Parathyroid adenoma (tissue), 2 donors: ENCODE data around the gene SSR2.
A peak's percentile ranks its signal among the peaks of the same experiment; 100 is the strongest.

Experiments
- H2AFZ ChIP-seq: fragments of 300-600 bp; sonication (generic); one replicate; pipeline ENCODE4 v1.7.0; 2017; ENCODE audit warnings: antibody characterized with exemption, mild to moderate bottlenecking
- H3K27ac ChIP-seq: fragments of 300-600 bp; sonication (generic); one replicate; pipeline ENCODE4 v1.7.0; 2017
- H3K27me3 ChIP-seq: fragments of 300-600 bp; sonication (generic); one replicate; pipeline ENCODE4 v1.7.0; 2017; ENCODE audit warnings: low read length; ENCODE audit not compliant: control insufficient read depth, insufficient read depth
- H3K36me3 ChIP-seq: fragments of 300-600 bp; sonication (generic); one replicate; pipeline ENCODE4 v1.7.0; 2017; ENCODE audit warnings: low read length; ENCODE audit not compliant: control insufficient read depth, insufficient read depth
- H3K4me1 ChIP-seq: fragments of 300-600 bp; sonication (generic); one replicate; pipeline ENCODE4 v1.7.0; 2017; ENCODE audit warnings: control low read depth
- H3K4me2 ChIP-seq: fragments of 300-600 bp; sonication (generic); one replicate; pipeline ENCODE4 v1.7.0; 2017; ENCODE audit warnings: low read length
- H3K4me3 ChIP-seq: fragments of 300-600 bp; sonication (generic); one replicate; pipeline ENCODE4 v1.7.0; 2017; ENCODE audit warnings: low read depth, low read length
- H3K79me2 ChIP-seq: fragments of 300-600 bp; sonication (generic); one replicate; pipeline ENCODE4 v1.7.0; 2017; ENCODE audit warnings: control low read depth
- H3K9ac ChIP-seq: fragments of 300-600 bp; sonication (generic); one replicate; pipeline ENCODE4 v1.7.0; 2017; ENCODE audit warnings: mild to moderate bottlenecking
- H3K9me3 ChIP-seq: fragments of 300-600 bp; sonication (generic); one replicate; pipeline ENCODE4 v1.7.0; 2017; ENCODE audit warnings: low read length; ENCODE audit not compliant: control insufficient read depth
- CTCF ChIP-seq: fragments of 300-600 bp; sonication (generic); IDR thresholded peaks from one replicate; pipeline ENCODE4 v1.7.0; 2017; ENCODE audit warnings: antibody characterized with exemption, mild to moderate bottlenecking
- donor health status: primary hyperparathyroidism.

SSR2 gene

GRCh38 chr1:155983191-155984024 lies 37.3 kb downstream of the SSR2 start:
- Histone ChIP-seq H3K36me3 (no peaks in the 10 kb centered on the region), H3K9me3 (no peaks in the 10 kb centered on the region), H3K4me3 (no peak overlapping the region), H3K9ac (no peak overlapping the region), H3K27ac (peak overlapping the region; percentile 60), H3K27me3 (no peaks in the 10 kb centered on the region), H3K79me2 (no peaks in the 10 kb centered on the region), H3K4me2 (peak overlapping the region; percentile 64), H2AFZ (peak overlapping the region; percentile 61), H3K4me1 (peaks cover 26% of the 10 kb centered on the region)
- no peak for TF ChIP-seq CTCF

- no peaks in the 10 kb centered on the region for H3K9me3 ChIP-seq
- H3K9ac ChIP-seq: no peak overlapping the region
- no peaks in the 10 kb centered on the region for H3K36me3 ChIP-seq
- H3K27me3 ChIP-seq: no peaks in the 10 kb centered on the region
- no peaks in the 10 kb centered on the region for H3K79me2 ChIP-seq
- H3K4me1 ChIP-seq: peaks cover 26% of the 10 kb centered on the region
- H3K27ac ChIP-seq: no peak overlapping the region
- no peak for TF ChIP-seq CTCF
- no peak overlapping the region for H3K4me3 ChIP-seq
- no peak overlapping the region for H2AFZ ChIP-seq
- no peak overlapping the region for H3K4me2 ChIP-seq
Measured at GRCh38 chr1:155982106-155982505, 38.6 kb downstream of the SSR2 start.

- TF ChIP-seq CTCF: no peak
- peaks cover 26% of the 10 kb centered on the region for H3K4me1 ChIP-seq
Measured at GRCh38 chr1:155981266-155982088, 39.3 kb downstream of the SSR2 start.

GRCh38 chr1:155979597-155980343 lies 41.0 kb downstream of the SSR2 start:
- TF ChIP-seq CTCF: no peak
- Histone ChIP-seq H3K4me2 (peak overlapping the region; percentile 85), H3K9ac (no peak overlapping the region), H2AFZ (no peak overlapping the region), H3K27ac (peak overlapping the region; percentile 80), H3K4me3 (peak overlapping the region; percentile 92), H3K4me1 (peaks cover 26% of the 10 kb centered on the region), H3K79me2 (no peaks in the 10 kb centered on the region), H3K36me3 (no peaks in the 10 kb centered on the region), H3K27me3 (no peaks in the 10 kb centered on the region), H3K9me3 (no peaks in the 10 kb centered on the region)

More at GRCh38 chr1:155981266-155982088, 39.3 kb downstream of the SSR2 start:
- Histone ChIP-seq H3K9me3 (no peaks in the 10 kb centered on the region), H3K4me2 (peak overlapping the region; percentile 25), H3K27me3 (no peaks in the 10 kb centered on the region), H3K79me2 (no peaks in the 10 kb centered on the region), H3K4me3 (no peak overlapping the region), H2AFZ (no peak overlapping the region), H3K36me3 (no peaks in the 10 kb centered on the region), H3K9ac (no peak overlapping the region), H3K27ac (peak overlapping the region; percentile 15)
